H1 (cell line): ENCODE data around the gene ALS2CL. TPM values are rescaled to one million over a fixed set of nuclear protein-coding genes. Genes with fewer than 3 reads are reported as not detected.

Experiments used
- CTCF ChIA-PET: fragments of 300-600 bp; sonication (Branson Sonifier 250); formaldehyde crosslinking; loops from one replicate; lab custom pipeline; 2021; ENCODE audit not compliant: partially characterized antibody; lab: Charles Lee
- POLR2A ChIA-PET: fragments of 300-600 bp; sonication (Branson Sonifier 250); formaldehyde crosslinking; loops from one replicate; lab custom pipeline; 2021; ENCODE audit warnings: inconsistent platforms; ENCODE audit not compliant: partially characterized antibody; lab: Charles Lee
- DNase-seq, 2 experiments: peaks; one replicate each; pipeline versions ENCODE4 v3.0.0 to v3.0.0-alpha.2; 2010 to 2022; ENCODE audit warnings: low spot score in 2 of 2, low read depth in 1 of 2, mixed read lengths in 1 of 2
- FAIRE-seq: peaks from 2 replicates; lab custom pipeline; 2011; peaks lifted over from hg19 to GRCh38; lab: Jason Lieb, UNC
- H2AFZ ChIP-seq: 2 replicates; pipeline ENCODE4 v1.8.1; 2012; ENCODE audit warnings: low read length, inconsistent platforms
- H2AK5ac ChIP-seq: 2 replicates; pipeline ENCODE4 v1.6.1; 2013; ENCODE audit warnings: low read depth, low read length
- H2BK120ac ChIP-seq: replicated peaks from 2 replicates; pipeline ENCODE3; 2013; ENCODE audit warnings: low read depth, low read length, inconsistent platforms
- H2BK12ac ChIP-seq: 2 replicates; pipeline ENCODE4 v1.6.1; 2013; ENCODE audit warnings: low read depth, low read length
- H2BK15ac ChIP-seq: 2 replicates; pipeline ENCODE4 v1.6.1; 2013; ENCODE audit warnings: low read length
- H2BK20ac ChIP-seq: 2 replicates; pipeline ENCODE4 v1.6.1; 2013; ENCODE audit warnings: low read length
- H2BK5ac ChIP-seq: 2 replicates; pipeline ENCODE4 v1.6.1; 2013; ENCODE audit warnings: low read depth, low read length
- H3K14ac ChIP-seq: 2 replicates; pipeline ENCODE4 v1.6.1; 2013; ENCODE audit warnings: inconsistent platforms; ENCODE audit not compliant: insufficient read length
- H3K18ac ChIP-seq: 2 replicates; pipeline ENCODE4 v1.6.1; 2013; ENCODE audit warnings: low read length; ENCODE audit errors: extremely low read depth
- H3K23ac ChIP-seq: 2 replicates; pipeline ENCODE4 v1.6.1; 2013; ENCODE audit warnings: inconsistent platforms; ENCODE audit not compliant: insufficient read length
- H3K23me2 ChIP-seq: 2 replicates; pipeline ENCODE4 v1.6.1; 2013; ENCODE audit warnings: low read depth, low read length
- H3K27ac ChIP-seq: 2 replicates; pipeline ENCODE4 v1.6.1; 2011; ENCODE audit warnings: low read depth, low read length, inconsistent platforms
- H3K27me3 ChIP-seq, 4 experiments: replicated peaks in 1 of 4; 1 replicate in 1 of 4; 2 replicates in 3 of 4; pipeline versions ENCODE4 v1.6.1 to v1.8.1; 2011 to 2013; ENCODE audit warnings: low read length in 3 of 4, mild to moderate bottlenecking in 3 of 4, inconsistent platforms in 2 of 4, mixed read lengths in 2 of 4, moderate library complexity in 1 of 4; ENCODE audit not compliant: control insufficient read depth in 3 of 4, insufficient read depth in 3 of 4; ENCODE audit errors: extremely low read depth in 1 of 4
- H3K36me3 ChIP-seq, 4 experiments: 2 replicates each; pipeline versions ENCODE4 v1.6.1 to v1.8.1; 2011 to 2013; ENCODE audit warnings: mild to moderate bottlenecking in 4 of 4, low read length in 3 of 4, moderate library complexity in 2 of 4, control low read depth in 1 of 4, inconsistent platforms in 1 of 4; ENCODE audit not compliant: insufficient read depth in 4 of 4, control insufficient read depth in 2 of 4
- H3K4ac ChIP-seq: replicated peaks from 2 replicates; pipeline ENCODE3; 2013; ENCODE audit warnings: low read length, low read depth, mixed read lengths, inconsistent platforms; ENCODE audit not compliant: insufficient read length
- H3K4me1 ChIP-seq, 4 experiments: replicated peaks in 1 of 4; 1 replicate in 1 of 4; 2 replicates in 3 of 4; pipeline versions ENCODE4 v1.6.1 to v1.8.1; 2011 to 2013; ENCODE audit warnings: low read length in 3 of 4, inconsistent platforms in 2 of 4, mixed read lengths in 1 of 4; ENCODE audit not compliant: insufficient read depth in 4 of 4, control insufficient read depth in 3 of 4
- H3K4me2 ChIP-seq, 2 experiments: 2 replicates each; pipeline versions ENCODE4 v1.6.1 to v1.8.1; 2011 to 2013; ENCODE audit warnings: low read depth in 2 of 2, low read length in 2 of 2, control low read depth in 1 of 2, inconsistent platforms in 1 of 2, mild to moderate bottlenecking in 1 of 2; ENCODE audit not compliant: insufficient read depth in 1 of 2
- H3K4me3 ChIP-seq, 4 experiments: fragments of 200-600, 300-600 bp in 1 of 4; sonication (generic), shearing (Covaris generic), sonication (Bioruptor Twin) in 1 of 4; 2 replicates each; pipeline versions ENCODE4 v1.5.1 to v1.8.1; 2011 to 2016; ENCODE audit warnings: low read length in 4 of 4, low read depth in 3 of 4, control low read depth in 2 of 4, inconsistent platforms in 2 of 4, mild to moderate bottlenecking in 2 of 4, mixed read lengths in 1 of 4, moderate library complexity in 1 of 4; ENCODE audit not compliant: insufficient read depth in 2 of 4; ENCODE audit errors: extremely low read depth in 1 of 4
- H3K56ac ChIP-seq: replicated peaks from 2 replicates; pipeline ENCODE3; 2013; ENCODE audit warnings: low read depth, mild to moderate bottlenecking, mixed read lengths, low read length, inconsistent platforms; ENCODE audit not compliant: insufficient read length
- H3K79me1 ChIP-seq: 2 replicates; pipeline ENCODE4 v1.6.1; 2013; ENCODE audit warnings: low read depth, low read length, control low read depth
- H3K79me2 ChIP-seq, 2 experiments: 2 replicates each; pipeline versions ENCODE4 v1.6.1 to v1.8.1; 2012 to 2013; ENCODE audit warnings: low read length in 2 of 2, mild to moderate bottlenecking in 2 of 2, inconsistent platforms in 1 of 2; ENCODE audit not compliant: insufficient read depth in 2 of 2, control insufficient read depth in 1 of 2
- H3K9ac ChIP-seq, 4 experiments: replicated peaks in 1 of 4; 1 replicate in 1 of 4; 2 replicates in 3 of 4; pipeline versions ENCODE4 v1.6.1 to v1.8.1; 2011 to 2013; ENCODE audit warnings: low read depth in 3 of 4, low read length in 3 of 4, control low read depth in 2 of 4, mild to moderate bottlenecking in 2 of 4, moderate library complexity in 2 of 4, inconsistent platforms in 1 of 4; ENCODE audit errors: extremely low read depth in 1 of 4
- H3K9me3 ChIP-seq, 2 experiments: 2 replicates each; pipeline versions ENCODE4 v1.6.1 to v1.8.1; 2012 to 2013; ENCODE audit warnings: mild to moderate bottlenecking in 2 of 2, moderate library complexity in 2 of 2, control low read depth in 1 of 2, inconsistent platforms in 1 of 2, low read depth in 1 of 2, low read length in 1 of 2, mixed read lengths in 1 of 2; ENCODE audit not compliant: insufficient read depth in 2 of 2
- H4K20me1 ChIP-seq, 2 experiments: replicated peaks in 1 of 2; 2 replicates each; pipeline versions ENCODE3 to v1.8.1; 2011 to 2013; ENCODE audit warnings: inconsistent platforms in 2 of 2, low read length in 2 of 2, mild to moderate bottlenecking in 1 of 2; ENCODE audit not compliant: insufficient read depth in 2 of 2, control insufficient read depth in 1 of 2
- H4K5ac ChIP-seq: 2 replicates; pipeline ENCODE4 v1.6.1; 2013; ENCODE audit warnings: low read length, low read depth, mixed read lengths, inconsistent platforms; ENCODE audit not compliant: insufficient read length
- H4K8ac ChIP-seq: 2 replicates; pipeline ENCODE4 v1.8.0; 2013; ENCODE audit warnings: mild to moderate bottlenecking, moderate library complexity, low read length, inconsistent platforms; ENCODE audit not compliant: insufficient read depth; ENCODE audit errors: extremely low read depth
- H4K91ac ChIP-seq: replicated peaks from 2 replicates; pipeline ENCODE3; 2013; ENCODE audit warnings: low read length, mixed read lengths, inconsistent platforms; ENCODE audit not compliant: insufficient read length
- BCL11A ChIP-seq, 2 experiments: IDR thresholded peaks; one replicate each; pipeline ENCODE4 v1.6.1; 2011; ENCODE audit warnings: low read depth in 2 of 2, low read length in 2 of 2, mild to moderate bottlenecking in 2 of 2
- CBX8 ChIP-seq: fragments of 300-800, 300-1000 bp; sonication (generic); IDR thresholded peaks from 2 replicates; pipeline ENCODE4 v1.7.1; 2016; ENCODE audit warnings: low read depth, low read length, borderline replicate concordance
- CHD1 ChIP-seq: IDR thresholded peaks from 2 replicates; pipeline ENCODE4 v1.6.1; 2012; ENCODE audit warnings: low read depth, low read length, improper control_type of control experiment
- CHD2 ChIP-seq: IDR thresholded peaks from 2 replicates; pipeline ENCODE4 v1.6.1; 2012; ENCODE audit warnings: low read length, improper control_type of control experiment
- HDAC6 ChIP-seq: IDR thresholded peaks from one replicate; pipeline ENCODE4 v1.7.1; 2012; ENCODE audit warnings: low read depth, mild to moderate bottlenecking, inconsistent platforms, low read length, moderate library complexity
- KDM1A ChIP-seq: fragments of 200-600, 300-600 bp; sonication (generic); IDR thresholded peaks from 2 replicates; pipeline ENCODE4 v1.7.1; 2016; ENCODE audit warnings: mild to moderate bottlenecking, low read length, borderline replicate concordance
- KDM5A ChIP-seq: fragments of 200-600 bp; IDR thresholded peaks from 2 replicates; pipeline ENCODE4 v1.7.1; 2012; ENCODE audit warnings: mild to moderate bottlenecking, low read length, inconsistent platforms, mixed read lengths
- POLR2AphosphoS5 ChIP-seq: IDR thresholded peaks from 2 replicates; pipeline ENCODE4 v1.6.1; 2011; ENCODE audit warnings: low read depth, low read length
- POU5F1 ChIP-seq: IDR thresholded peaks from 2 replicates; pipeline ENCODE4 v1.6.1; 2011; ENCODE audit warnings: low read depth, mild to moderate bottlenecking, low read length, moderate library complexity
- RXRA ChIP-seq: IDR thresholded peaks from 2 replicates; pipeline ENCODE4 v1.6.1; 2011; ENCODE audit warnings: low read depth, mild to moderate bottlenecking, low read length, moderate library complexity; ENCODE audit not compliant: insufficient read depth
- SIRT6 ChIP-seq: IDR thresholded peaks from one replicate; pipeline ENCODE4 v1.7.1; 2012; ENCODE audit warnings: low read length, inconsistent platforms
- SRF ChIP-seq: IDR thresholded peaks from 2 replicates; pipeline ENCODE4 v1.6.1; 2011; ENCODE audit warnings: mild to moderate bottlenecking, low read depth, low read length, moderate library complexity
- SUZ12 ChIP-seq: fragments of 200-600 bp; sonication (generic); IDR thresholded peaks from 2 replicates; pipeline ENCODE4 v1.6.1; 2012; ENCODE audit warnings: mild to moderate bottlenecking, inconsistent platforms, low read length, moderate library complexity, mixed read lengths
- WGBS, 2 experiments: shearing (Covaris generic) in 1 of 2; methylation state at CpG; one replicate each; pipeline versions ENCODE4 v1.1.6 to v1.1.7; 2013 to 2015; ENCODE audit warnings: low lambda C conversion rate in 2 of 2, mixed read lengths in 2 of 2, inconsistent platforms in 1 of 2, low coverage in 1 of 2, missing lambda C conversion rate in 1 of 2; ENCODE audit not compliant: insufficient replicate concordance in 2 of 2, insufficient coverage in 1 of 2, insufficient read length in 1 of 2; ENCODE audit errors: extremely low coverage in 1 of 2, missing lambda C conversion rate in 1 of 2; 5-methylcytosine and 5-hydroxymethylcytosine counted together
- polyA plus RNA-seq, 7 experiments: library from polyadenylated mRNA; depleted of rRNA in 3 of 7; stranded (reverse) in 5 of 7; unstranded in 2 of 7; fragments of >200 nt in 5 of 7; fragments of 200-250 nt in 2 of 7; gene quantifications; 1 replicate in 5 of 7; 2 replicates in 1 of 7; 4 replicates in 1 of 7; pipeline versions ENCODE4 v1.2.1 to v1.2.3, GENCODE V29; 2011 to 2013; ENCODE audit warnings: missing spikeins in 2 of 7, mixed read lengths in 2 of 7
- total RNA-seq: library from RNA; stranded (reverse); fragmentation: NEBNext Ultra II Directional; extraction: Animal tissue kit (Norgen Biotek cat#: 25700); gene quantifications from 2 replicates; pipeline ENCODE4 v1.2.1, GENCODE V29; 2021
- TF ChIP-seq, protein P1 (sequence below): IDR thresholded peaks from 2 replicates; pipeline ENCODE4 v1.6.1; 2012; ENCODE audit warnings: inconsistent platforms

ALS2CL gene
- total and polyA plus RNA-seq, 2 of the 8 experiments (the other 6 are each of a cell fraction or from before 2014, with no cell fraction given) = 4.8 to 5.4 TPM

DNA sequence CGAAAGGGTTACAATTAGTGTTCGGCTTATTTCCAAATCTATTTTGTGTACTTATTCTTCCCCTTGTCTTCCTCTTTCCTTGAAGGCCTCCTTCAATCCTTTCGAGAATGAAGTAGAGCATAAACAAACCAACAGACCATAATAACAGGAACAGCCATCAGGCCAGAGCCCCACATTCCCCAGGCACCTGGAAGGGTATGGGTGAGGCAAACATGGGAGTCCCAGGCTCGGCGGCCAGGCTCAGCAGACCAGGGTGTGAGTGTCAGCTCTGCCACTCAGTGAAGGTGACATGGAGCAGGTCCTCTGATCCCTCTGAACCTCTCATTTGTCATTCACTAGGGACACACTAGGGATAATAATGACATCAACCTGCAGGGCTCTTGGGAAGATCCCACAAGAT, 13.8 kb downstream of the ALS2CL start:
- H3K14ac ChIP-seq = no peak overlapping the region
- no peak overlapping the region for H3K4me3 ChIP-seq
- no peaks in the 10 kb centered on the region for H3K36me3 ChIP-seq
- H3K4me1 ChIP-seq = peaks cover 0 to 3% (median 0%) of the 10 kb centered on the region in 4 experiments; a peak in 1 of 7 replicates
- no peaks in the 10 kb centered on the region for H3K79me1 ChIP-seq
- H2BK120ac ChIP-seq = no peak overlapping the region
- POLR2A ChIA-PET = interaction anchor here (1.3 kb wide), 1 partner anchor 17 kb away, joined by 3 read pairs; no protein-coding TSS in a partner anchor
- TF ChIP-seq POU5F1 (no peak), SUZ12 (no peak), RXRA (no peak), KDM5A (no peak), CHD2 (no peak), SRF (no peak), POLR2AphosphoS5 (no peak), BCL11A (IDR thresholded peaks at IDR 0.05; ENCODE audit: low read depth in 2 of 2, low read length in 2 of 2) (no peak), CHD1 (no peak), CBX8 (no peak), SIRT6 (no peak), HDAC6 (no peak), KDM1A (no peak)
- TF ChIP-seq, protein P1, sequence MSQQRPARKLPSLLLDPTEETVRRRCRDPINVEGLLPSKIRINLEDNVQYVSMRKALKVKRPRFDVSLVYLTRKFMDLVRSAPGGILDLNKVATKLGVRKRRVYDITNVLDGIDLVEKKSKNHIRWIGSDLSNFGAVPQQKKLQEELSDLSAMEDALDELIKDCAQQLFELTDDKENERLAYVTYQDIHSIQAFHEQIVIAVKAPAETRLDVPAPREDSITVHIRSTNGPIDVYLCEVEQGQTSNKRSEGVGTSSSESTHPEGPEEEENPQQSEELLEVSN = no peak
- TF ChIP-seq, all 59 proteins: peak for 0
- no peak overlapping the region for H3K9ac ChIP-seq
- no peak overlapping the region for H3K56ac ChIP-seq
- no peak overlapping the region for H3K18ac ChIP-seq
- no peak overlapping the region for H4K5ac ChIP-seq
- DNase-seq (no peak), FAIRE-seq (no peak)
- H2BK20ac ChIP-seq = no peak overlapping the region
- no peak overlapping the region for H2BK12ac ChIP-seq
- H3K27ac ChIP-seq = no peak overlapping the region
- no peak overlapping the region for H4K8ac ChIP-seq
- H3K9me3 ChIP-seq = no peaks in the 10 kb centered on the region
- H2BK15ac ChIP-seq = no peak overlapping the region
- no peaks in the 10 kb centered on the region for H3K79me2 ChIP-seq
- WGBS, 2 experiments = 94% methylated on average over 5 of the region's 5 CpGs; no CpG with 5 or more reads in 1 of the 2 experiments
- peaks cover 0 to 1% of the 10 kb centered on the region in 2 experiments for H4K20me1 ChIP-seq
- H2BK5ac ChIP-seq = no peak overlapping the region
- H2AFZ ChIP-seq = no peak overlapping the region
- H2AK5ac ChIP-seq = no peak overlapping the region
- no peak overlapping the region for H3K4me2 ChIP-seq
- no peak overlapping the region for H4K91ac ChIP-seq
- no peak overlapping the region for H3K4ac ChIP-seq
- no peaks in the 10 kb centered on the region for H3K23me2 ChIP-seq
- CTCF ChIA-PET = interaction anchor here (0.7 to 10.3 kb wide), 4 partner anchors 9 to 229 kb away, joined by 3 to 64 read pairs (median 3); partner anchors contain the start of gene ALS2CL
- no peaks in the 10 kb centered on the region for H3K27me3 ChIP-seq
- no peak overlapping the region for H3K23ac ChIP-seq
